A549 (cell line): Measurements from ENCODE around the gene CPZ. TPM values are rescaled to one million over a fixed set of nuclear protein-coding genes. Genes with fewer than 3 reads are reported as not detected.

Source experiments
- ATAC-seq, 2 experiments: fragments of 200-7000 bp in 1 of 2; fragments of >200 bp in 1 of 2; cut with Nextera tagmentation in 1 of 2; cut with Tn5 transposase in 1 of 2; 3 replicates each; pipeline versions ENCODE4 v1.8.0 to v1.9.1; 2018 to 2020; ENCODE audit warnings: mild to moderate bottlenecking in 1 of 2, moderate library complexity in 1 of 2
- CTCF ChIA-PET: fragments of 300-600 bp; sonication (Branson Sonifier 250); formaldehyde crosslinking; extraction: SDS; loops from one replicate; lab custom pipeline; 2021; ENCODE audit warnings: antibody characterized with exemption, inconsistent platforms; lab: Yijun Ruan, JAX
- POLR2A ChIA-PET: fragments of 350-600 bp; formaldehyde crosslinking; extraction: SDS; loops from one replicate; lab custom pipeline; 2021; ENCODE audit warnings: antibody characterized with exemption, inconsistent platforms; lab: Yijun Ruan, JAX
- DNase-seq, 2 experiments: peaks; one replicate each; pipeline versions ENCODE4 v3.0.0 to v3.0.0-alpha.2; 2011 to 2016; ENCODE audit warnings: low read depth in 1 of 2, low spot score in 1 of 2
- FAIRE-seq: peaks from 2 replicates; lab custom pipeline; 2011; peaks lifted over from hg19 to GRCh38; lab: Jason Lieb, UNC
- H3K27ac ChIP-seq, 2 experiments: fragments of >200 bp; sonication (Bioruptor Twin); formaldehyde crosslinking; 3 replicates each; pipeline ENCODE4 v1.5.1; 2016 to 2017
- H3K4me1 ChIP-seq: fragments of >200 bp; sonication (Bioruptor Twin); formaldehyde crosslinking; 3 replicates; pipeline ENCODE4 v1.6.1; 2016
- H3K4me2 ChIP-seq: fragments of >200 bp; sonication (Bioruptor Twin); formaldehyde crosslinking; 3 replicates; pipeline ENCODE4 v1.6.1; 2016
- H3K4me3 ChIP-seq: fragments of >200 bp; sonication (Bioruptor Twin); formaldehyde crosslinking; 3 replicates; pipeline ENCODE4 v1.5.1; 2016
- H3K9me3 ChIP-seq: fragments of >200 bp; sonication (Bioruptor Twin); formaldehyde crosslinking; 3 replicates; pipeline ENCODE4 v1.6.1; 2016
- ATOH8 ChIP-seq: fragments of 250-450 bp; sonication (Bioruptor Pico); IDR thresholded peaks from 2 replicates; pipeline ENCODE4 v1.5.0; 2020; ENCODE audit warnings: low read depth, mild to moderate bottlenecking, moderate library complexity
- CBX8 ChIP-seq: fragments of 200-600 bp; sonication (generic); IDR thresholded peaks from 2 replicates; pipeline ENCODE4 v1.6.1; 2016
- CHD4 ChIP-seq: fragments of 200-600 bp; sonication (generic); IDR thresholded peaks from 2 replicates; pipeline ENCODE4 v1.6.1; 2016; ENCODE audit warnings: antibody characterized with exemption, mild to moderate bottlenecking, borderline replicate concordance
- EHF ChIP-seq: fragments of 250-450 bp; sonication (Bioruptor Pico); IDR thresholded peaks from 2 replicates; pipeline ENCODE4 v1.5.0; 2020; ENCODE audit warnings: mild to moderate bottlenecking
- EP300 ChIP-seq, 2 experiments: fragments of >200 bp; sonication (Bioruptor Twin); formaldehyde crosslinking; IDR thresholded peaks; 2 replicates in 1 of 2; 3 replicates in 1 of 2; pipeline ENCODE4 v1.6.1; 2016 to 2017
- FOXS1 ChIP-seq: fragments of 250-450 bp; sonication (Bioruptor Pico); IDR thresholded peaks from 2 replicates; pipeline ENCODE4 v1.5.0; 2020; ENCODE audit warnings: mild to moderate bottlenecking, moderate library complexity
- HEYL ChIP-seq: fragments of 250-450 bp; sonication (Bioruptor Pico); IDR thresholded peaks from 2 replicates; pipeline ENCODE4 v1.8.0; 2021; ENCODE audit warnings: mild to moderate bottlenecking, moderate library complexity
- HMGXB4 ChIP-seq: fragments of 250-450 bp; sonication (Bioruptor Pico); IDR thresholded peaks from 2 replicates; pipeline ENCODE4 v1.5.0; 2021; ENCODE audit warnings: mild to moderate bottlenecking, moderate library complexity, borderline replicate concordance
- HOXB13 ChIP-seq: fragments of 250-450 bp; sonication (Bioruptor Pico); IDR thresholded peaks from 2 replicates; pipeline ENCODE4 v1.5.0; 2020; ENCODE audit warnings: low read depth, mild to moderate bottlenecking, moderate library complexity
- JUNB ChIP-seq: fragments of >200 bp; sonication (Bioruptor Twin); formaldehyde crosslinking; IDR thresholded peaks from 2 replicates; pipeline ENCODE4 v1.6.1; 2016
- MAX ChIP-seq: IDR thresholded peaks from 2 replicates; pipeline ENCODE4 v1.6.1; 2012
- MAZ ChIP-seq: fragments of 150-350 bp; IDR thresholded peaks from 2 replicates; pipeline ENCODE4 v1.6.1; 2014; ENCODE audit warnings: antibody characterized with exemption, low read depth, low read length, borderline replicate concordance
- NFE2L2 ChIP-seq: fragments of 150-350 bp; conservative IDR thresholded peaks from 2 replicates; pipeline ENCODE4 v1.6.1; 2014; ENCODE audit warnings: low read length
- POLR2AphosphoS2 ChIP-seq: conservative IDR thresholded peaks from 2 replicates; pipeline ENCODE4 v1.6.1; 2012; ENCODE audit warnings: low read length, improper control_type of control experiment, inconsistent platforms
- RAD21 ChIP-seq, 2 experiments: fragments of >200 bp in 1 of 2; sonication (Bioruptor Twin) in 1 of 2; formaldehyde crosslinking in 1 of 2; IDR thresholded peaks in 1 of 2; conservative IDR thresholded peaks in 1 of 2; 2 replicates in 1 of 2; 3 replicates in 1 of 2; pipeline ENCODE4 v1.6.1; 2012 to 2018; ENCODE audit warnings: inconsistent platforms in 1 of 2
- RARB ChIP-seq: fragments of 250-450 bp; sonication (Bioruptor Pico); IDR thresholded peaks from 2 replicates; pipeline ENCODE4 v1.8.0; 2021; ENCODE audit warnings: mild to moderate bottlenecking, moderate library complexity
- RCOR1 ChIP-seq: fragments of 150-350 bp; IDR thresholded peaks from 2 replicates; pipeline ENCODE4 v1.6.1; 2014; ENCODE audit warnings: antibody characterized with exemption, low read length, low read depth
- TP53 ChIP-seq: fragments of 250-450 bp; sonication (Bioruptor Pico); IDR thresholded peaks from 2 replicates; pipeline ENCODE4 v1.5.0; 2021; ENCODE audit warnings: mild to moderate bottlenecking, moderate library complexity
- USF2 ChIP-seq: fragments of 450-650 bp; IDR thresholded peaks from 2 replicates; pipeline ENCODE4 v1.6.1; 2014; ENCODE audit warnings: antibody characterized with exemption
- ZSCAN20 ChIP-seq: fragments of 250-450 bp; sonication (Bioruptor Pico); IDR thresholded peaks from 2 replicates; pipeline ENCODE4 v1.8.0; 2022; ENCODE audit warnings: mild to moderate bottlenecking, moderate library complexity
- WGBS: methylation state at CpG from one replicate; pipeline ENCODE4 v1.1.6; 2017; ENCODE audit errors: missing lambda C conversion rate; 5-methylcytosine and 5-hydroxymethylcytosine counted together
- polyA plus RNA-seq, 4 experiments: library from polyadenylated mRNA; depleted of rRNA in 3 of 4; stranded (reverse); fragments of >200 nt; fragmentation: RNase III in 1 of 4; extraction: RNeasy Plus Mini Kit Qiagen cat#74134 plus additional on column Dnase treatment in 1 of 4; gene quantifications; 2 replicates in 3 of 4; 3 replicates in 1 of 4; pipeline ENCODE4 v1.2.3, GENCODE V29; 2011 to 2017

The CPZ gene
- polyA plus RNA-seq, 2 of the 4 experiments (the other 2 are of a cell fraction): 0.09 to 0.21 TPM

- TF ChIP-seq CHD4: no peak
- TF ChIP-seq POLR2AphosphoS2: no peak
These were observed 4.8 kb downstream of the CPZ start (continued) for GRCh38 chr4:8597319-8597718.

GRCh38 chr4:8597791-8598190 is 5.2 kb downstream of the CPZ start:
- Histone ChIP-seq H3K4me3 (no peak overlapping the region), H3K4me2 (no peak overlapping the region), H3K4me1 (no peaks in the 10 kb centered on the region), H3K27ac (no peak overlapping the region), H3K9me3 (no peaks in the 10 kb centered on the region)
- no peak for DNase-seq
- FAIRE-seq: no peak
- no peak for ATAC-seq
- POLR2A ChIA-PET: no interaction called here
- CTCF ChIA-PET: interaction anchor here (2.2 to 3.7 kb wide), 2 partner anchors 10 to 129 kb away, joined by 13 to 27 read pairs; no protein-coding TSS in a partner anchor
- WGBS: 28% methylated on average over 3 of the region's 15 CpGs
- TF ChIP-seq CBX8: no peak

- no peak overlapping the region for H3K27ac ChIP-seq
- no peak overlapping the region for H3K4me3 ChIP-seq
- WGBS: 73% methylated on average over 11 of the region's 19 CpGs
- ATAC-seq (no peak), DNase-seq (no peak), FAIRE-seq (no peak)
- no peaks in the 10 kb centered on the region for H3K4me1 ChIP-seq
- no peak overlapping the region for H3K4me2 ChIP-seq
- ChIA-PET CTCF (interaction anchor here (1.0 to 3.7 kb wide), 4 partner anchors 9 to 129 kb away, joined by 3 to 27 read pairs (median 10); no protein-coding TSS in a partner anchor), POLR2A (no interaction called here)
- no peaks in the 10 kb centered on the region for H3K9me3 ChIP-seq
- TF ChIP-seq EHF (CRISPR knock-in tag): no peak
- no peak for TF ChIP-seq NFE2L2
- TF ChIP-seq EP300 (IDR thresholded peaks at IDR 0.05): no peak
- TF ChIP-seq ZSCAN20 (CRISPR knock-in tag): no peak
- TF ChIP-seq MAX: no peak
- no peak for TF ChIP-seq POLR2AphosphoS2
- no peak for TF ChIP-seq RCOR1
- no peak for TF ChIP-seq FOXS1 (CRISPR knock-in tag)
- TF ChIP-seq RARB (CRISPR knock-in tag): no peak
- TF ChIP-seq HEYL (CRISPR knock-in tag): no peak
- TF ChIP-seq MAZ: no peak
- TF ChIP-seq USF2: no peak
- no peak for TF ChIP-seq HMGXB4 (CRISPR knock-in tag)
- TF ChIP-seq HOXB13: no peak
- TF ChIP-seq CBX8: no peak
- TF ChIP-seq JUNB: no peak
- TF ChIP-seq ATOH8 (CRISPR knock-in tag): no peak
- no peak for TF ChIP-seq TP53 (CRISPR knock-in tag)
- no peak for TF ChIP-seq RAD21 (conservative IDR thresholded peaks at IDR 0.05 in 1 of 2, IDR thresholded peaks at IDR 0.05 in 1 of 2)
These were observed 6.0 kb downstream of the CPZ start for GRCh38 chr4:8598391-8599090.
